ENCODE results near the gene KCND2.
"Not testable (repeated sequence)": the region's sequence is repeated elsewhere in the genome, so short reads cannot be mapped to it uniquely, and the experiment has no call there.

Gene KCND2

DNA sequence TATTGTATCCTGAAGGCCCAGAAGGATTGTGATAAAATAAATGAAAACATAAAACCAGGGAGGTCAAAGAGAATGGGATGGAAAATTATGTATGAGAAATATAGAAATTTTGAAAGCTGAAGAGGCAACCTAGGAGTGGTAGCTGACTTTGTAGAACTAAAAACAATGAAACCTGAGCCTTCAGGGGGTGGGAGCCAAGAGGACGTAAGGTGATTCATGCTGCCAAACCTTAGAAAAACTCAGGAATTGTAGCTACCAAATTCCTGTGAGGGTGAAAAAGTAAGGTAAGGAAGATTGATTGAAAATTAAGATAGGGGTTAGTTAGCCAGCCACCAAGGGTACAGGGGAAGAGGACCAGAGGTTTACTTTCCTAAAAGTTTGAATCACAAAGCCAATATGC is 213.2 kb downstream of the KCND2 start:
- no peak for DNase-seq (ENCODE audit: low read depth in 2 of 2)

DNA sequence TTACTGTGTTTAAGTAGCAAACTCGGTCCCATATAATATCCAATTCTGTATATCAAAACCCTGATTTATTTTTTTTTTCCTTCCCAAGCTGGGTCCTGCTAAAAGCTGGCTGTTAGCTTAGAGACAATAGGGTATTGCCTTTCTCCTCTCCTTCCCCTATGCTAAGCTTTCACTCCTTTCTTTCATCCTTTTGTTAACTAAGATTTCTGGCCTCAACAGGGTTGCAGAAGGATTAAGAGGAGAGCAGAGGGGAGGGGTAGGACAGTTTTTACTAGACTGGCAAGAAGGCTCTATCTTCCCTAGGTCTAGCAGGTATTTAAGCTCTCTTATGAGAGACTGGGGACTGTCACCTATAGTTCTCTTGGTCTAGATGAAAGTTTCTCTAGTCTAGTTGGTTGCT is 229.2 kb downstream of the KCND2 start:
- DNase-seq (ENCODE audit: low read depth in 2 of 2), result no peak

DNA sequence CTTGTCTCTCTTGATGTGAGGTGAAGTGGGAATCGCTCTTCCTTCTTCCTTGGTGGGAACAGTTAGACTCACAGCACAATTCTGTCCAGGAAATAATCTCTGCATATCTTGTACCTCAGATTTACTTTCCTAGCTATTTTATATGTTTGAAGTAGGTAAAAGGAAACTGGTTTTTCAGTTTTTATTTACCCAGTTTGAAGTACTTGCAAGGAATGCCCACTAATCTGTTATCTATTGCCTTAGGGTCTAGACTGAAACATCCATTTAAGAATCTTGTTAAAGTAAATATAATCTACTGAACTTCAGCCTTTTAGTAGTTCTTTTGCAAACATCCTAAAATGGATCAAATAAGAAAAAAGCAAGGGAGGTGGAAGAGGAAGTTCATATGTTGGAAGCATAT is 229.8 kb downstream of the KCND2 start:
- no peak for DNase-seq (ENCODE audit: low read depth in 2 of 2)

DNA sequence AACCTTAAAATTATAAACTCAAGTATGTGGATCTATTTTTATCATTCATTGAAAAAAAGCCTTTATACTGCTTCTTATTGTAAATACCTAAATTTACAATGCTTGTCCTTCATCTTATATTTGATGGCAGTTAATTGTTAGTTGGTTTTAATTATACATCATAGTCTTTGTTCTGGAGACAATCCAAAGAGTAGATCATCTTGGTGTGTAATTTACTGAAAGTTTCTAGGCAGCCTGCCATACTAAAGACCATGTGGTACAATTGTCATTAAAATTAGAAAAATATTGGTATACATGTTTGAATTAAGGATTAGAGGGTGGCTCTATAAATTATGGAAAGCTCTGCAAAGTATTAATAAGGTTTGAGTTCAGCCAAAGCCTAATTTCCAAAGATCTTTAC is 231.4 kb downstream of the KCND2 start:
- no peak for DNase-seq (ENCODE audit: low read depth in 2 of 2)

DNA sequence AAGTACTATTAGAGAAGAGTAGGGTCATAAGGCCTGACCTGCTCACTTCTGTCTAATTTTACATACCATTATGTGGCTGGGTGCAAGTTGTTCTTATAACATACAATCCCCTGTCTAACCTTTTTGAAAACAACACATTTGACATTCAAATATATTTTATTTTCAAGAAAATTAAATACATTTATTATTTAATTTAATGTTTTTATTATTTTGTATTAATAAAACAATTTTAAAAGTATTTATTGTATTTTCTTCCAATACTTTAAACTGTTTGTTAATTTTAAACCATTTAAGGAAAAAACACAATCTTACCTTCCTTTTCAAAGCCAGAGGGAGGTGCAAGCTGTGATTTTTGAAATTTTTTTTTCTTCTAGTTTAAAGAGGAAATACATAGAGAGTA is 232.8 kb downstream of the KCND2 start:
- DNase-seq (ENCODE audit: low read depth in 2 of 2), result no peak

DNA sequence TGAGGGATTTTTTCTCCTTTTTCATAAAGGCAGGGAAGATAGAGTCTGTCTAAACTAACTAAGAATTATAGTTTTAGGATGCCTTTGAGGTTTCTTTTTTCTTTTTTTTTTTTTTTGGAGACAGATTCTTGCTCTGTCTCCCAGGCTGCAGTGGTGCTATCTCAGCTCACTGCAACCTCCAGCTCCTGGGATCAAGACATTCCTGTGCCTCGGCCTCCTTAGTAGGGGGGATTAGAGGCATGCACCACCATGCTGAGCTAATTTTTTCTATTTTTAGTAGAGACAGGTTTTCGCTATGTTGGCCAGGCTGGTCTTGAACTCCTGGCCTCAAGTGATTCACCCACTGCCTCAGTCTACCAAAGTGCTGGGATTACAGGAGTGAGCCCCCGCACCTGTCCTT is 239.7 kb downstream of the KCND2 start:
- no peak for DNase-seq (ENCODE audit: low read depth in 2 of 2)

DNA sequence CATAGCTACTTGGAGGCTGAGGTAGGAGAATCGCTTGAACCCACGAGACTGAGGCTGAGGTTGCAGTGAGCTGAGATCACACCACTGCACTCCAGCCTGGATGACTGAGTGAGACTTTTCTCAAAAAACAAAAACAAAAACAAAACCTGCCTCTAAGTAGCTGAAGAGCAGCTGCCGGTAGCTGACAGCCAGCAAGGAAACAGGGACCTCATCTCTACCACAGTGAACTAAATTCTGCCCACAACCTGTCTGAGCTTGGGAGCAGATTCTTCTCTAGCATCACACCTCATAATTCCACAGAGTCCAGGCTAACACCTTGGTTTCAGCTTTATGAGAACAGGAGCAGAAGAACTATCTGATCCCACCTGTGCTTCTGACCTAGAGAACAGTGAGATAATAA is 246.2 kb downstream of the KCND2 start:
- DNase-seq (ENCODE audit: low read depth in 2 of 2), result no peak

DNA sequence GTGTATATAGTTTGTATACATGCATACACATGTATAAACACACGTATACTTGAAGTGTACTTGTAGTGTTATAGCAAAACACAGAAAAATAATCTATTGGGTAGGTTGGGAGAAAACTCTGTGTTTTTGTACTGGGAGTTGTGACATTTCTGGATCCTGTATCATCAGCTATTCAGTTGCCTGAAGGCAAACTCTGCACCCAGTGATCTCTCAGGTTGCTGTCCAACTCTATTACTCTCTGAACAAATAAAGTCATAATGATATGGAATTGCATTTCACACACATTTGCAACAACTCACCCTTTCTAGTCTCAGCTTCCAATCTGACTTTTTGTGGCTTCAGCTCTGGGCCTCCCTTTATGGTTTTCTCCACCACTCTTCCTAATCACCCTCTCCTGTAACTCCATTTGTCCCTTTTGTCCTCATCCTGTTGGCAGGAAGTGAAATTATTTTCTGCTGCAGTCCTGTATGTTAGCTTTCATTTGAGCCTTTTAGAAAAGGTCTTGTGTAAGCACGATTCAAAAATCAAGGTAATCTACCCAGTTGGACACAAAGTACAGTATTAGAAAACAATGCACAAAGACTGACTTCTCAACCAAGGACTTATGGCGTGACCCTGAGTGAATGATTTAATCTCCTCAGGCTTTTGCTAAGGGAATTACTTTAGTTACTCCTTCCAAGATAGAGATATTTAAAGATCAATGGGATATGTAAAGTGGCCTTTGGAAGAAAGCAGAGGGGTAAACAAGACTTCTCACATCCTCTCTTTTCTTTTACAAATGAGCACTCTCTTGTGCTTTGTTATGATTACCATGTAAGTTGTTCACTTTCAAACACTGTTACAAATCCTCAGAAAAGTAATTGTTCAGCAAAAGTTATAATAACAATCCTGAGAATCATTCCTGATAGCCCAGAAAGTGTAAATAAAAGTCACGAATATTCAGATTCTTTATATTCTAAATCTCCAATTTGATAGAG is 249.1 kb downstream of the KCND2 start:
- no peak for DNase-seq (ENCODE audit: low read depth in 2 of 2)

DNA sequence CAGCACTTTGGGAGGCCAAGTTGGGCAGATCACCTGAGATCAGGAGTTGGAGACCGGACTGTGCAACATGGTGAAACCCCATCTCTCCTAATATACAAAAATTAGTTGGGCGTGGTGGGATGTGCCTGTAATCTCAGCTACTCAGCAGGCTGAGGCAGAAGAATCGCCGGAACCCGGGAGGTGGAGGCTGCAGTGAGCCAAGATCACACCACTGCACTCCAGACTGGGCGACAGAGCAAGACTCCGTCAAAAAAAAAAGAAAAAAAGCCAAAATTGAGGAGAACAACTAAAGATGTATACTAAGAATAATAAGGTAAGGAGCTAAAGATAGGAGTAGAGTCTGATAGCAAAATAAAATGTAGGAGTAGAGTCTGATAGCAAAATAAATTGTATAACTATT is 251.0 kb downstream of the KCND2 start:
- no peak for DNase-seq (ENCODE audit: low read depth in 2 of 2)

DNA sequence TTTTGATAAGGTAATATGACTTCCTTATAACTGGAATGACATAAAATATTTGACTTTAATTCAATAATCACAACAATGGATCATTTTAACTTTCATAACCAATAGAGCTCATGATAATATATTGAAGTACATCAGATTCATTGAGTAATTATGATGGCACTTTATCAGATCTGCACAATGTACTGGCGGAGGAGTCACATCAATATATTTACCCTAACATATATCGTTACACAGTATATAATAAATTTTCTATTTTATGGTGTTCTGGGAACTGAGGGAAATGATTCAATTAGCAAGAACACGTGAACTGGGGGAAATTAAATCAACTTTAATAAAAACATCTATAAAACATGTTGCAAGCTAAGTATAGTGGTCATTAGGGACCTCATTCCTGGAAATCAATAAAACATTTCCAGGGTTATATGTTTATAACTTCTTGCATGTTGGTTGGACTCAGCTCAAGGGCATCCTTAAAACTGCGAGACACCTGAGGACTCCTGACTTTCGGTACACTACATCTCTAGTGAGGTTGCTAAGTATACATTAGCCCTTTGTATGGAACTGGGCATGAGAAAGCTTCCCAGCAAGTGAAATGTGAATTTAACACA is 254.0 kb downstream of the KCND2 start:
- no peak for DNase-seq (ENCODE audit: low read depth in 2 of 2)

DNA sequence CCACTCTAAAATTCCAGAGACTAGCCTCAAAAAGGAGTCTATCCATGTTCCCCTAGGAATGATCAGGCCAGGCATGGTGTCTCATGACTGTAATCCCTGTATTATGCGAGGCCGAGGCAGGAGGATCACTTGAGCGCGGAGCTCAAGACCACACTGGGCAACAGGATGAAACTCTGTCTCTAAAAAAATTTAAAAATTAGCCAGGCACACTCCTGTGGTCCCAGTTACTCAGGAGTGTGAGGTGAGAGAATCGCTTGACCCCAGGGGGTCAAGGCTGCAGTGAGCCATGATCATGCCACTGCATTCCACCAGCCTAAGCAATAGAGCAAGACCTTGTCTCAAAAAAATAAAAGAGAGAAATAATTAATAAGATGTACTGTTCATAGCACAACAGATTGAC is 256.8 kb downstream of the KCND2 start:
- DNase-seq (ENCODE audit: low read depth in 2 of 2), result no peak

DNA sequence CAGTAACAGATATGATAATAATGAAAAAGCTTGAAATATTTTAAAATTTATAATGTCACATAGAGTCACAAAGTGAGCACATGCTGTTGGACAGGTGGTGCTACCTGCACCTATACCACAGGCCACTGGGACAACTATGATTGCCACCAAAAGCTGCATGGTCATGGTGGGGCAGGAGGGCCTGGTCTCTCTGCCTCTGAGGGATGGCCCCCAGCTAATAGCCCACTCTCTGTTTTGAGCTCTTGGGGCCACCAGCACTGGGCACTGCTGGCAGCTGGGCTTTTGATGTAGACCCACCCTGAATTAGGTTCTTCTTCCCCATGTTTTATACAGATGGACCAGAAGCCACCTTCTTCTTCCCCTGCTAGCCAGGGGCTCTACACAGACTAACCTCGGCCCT is 265.4 kb downstream of the KCND2 start:
- no peak for DNase-seq (ENCODE audit: low read depth in 2 of 2)

DNA sequence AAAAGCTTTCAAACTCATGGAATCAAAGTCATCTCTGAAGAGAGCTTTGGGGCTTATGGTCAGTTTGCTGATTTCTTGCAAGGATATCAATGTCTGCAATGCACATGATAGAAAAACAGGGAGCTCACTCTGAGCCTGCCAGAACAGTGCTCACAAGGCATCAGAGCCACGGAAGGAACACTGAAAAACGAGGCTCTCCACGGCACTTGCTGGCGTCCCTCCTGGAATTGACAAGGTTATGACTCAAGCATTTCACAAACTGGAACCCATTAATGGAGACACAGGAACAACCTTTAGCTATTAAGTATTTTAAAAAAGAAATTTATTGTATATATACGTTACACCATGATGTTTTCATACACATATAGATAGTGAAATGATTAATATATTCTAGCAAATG is 266.3 kb downstream of the KCND2 start:
- no peak for DNase-seq (ENCODE audit: low read depth in 2 of 2)

DNA sequence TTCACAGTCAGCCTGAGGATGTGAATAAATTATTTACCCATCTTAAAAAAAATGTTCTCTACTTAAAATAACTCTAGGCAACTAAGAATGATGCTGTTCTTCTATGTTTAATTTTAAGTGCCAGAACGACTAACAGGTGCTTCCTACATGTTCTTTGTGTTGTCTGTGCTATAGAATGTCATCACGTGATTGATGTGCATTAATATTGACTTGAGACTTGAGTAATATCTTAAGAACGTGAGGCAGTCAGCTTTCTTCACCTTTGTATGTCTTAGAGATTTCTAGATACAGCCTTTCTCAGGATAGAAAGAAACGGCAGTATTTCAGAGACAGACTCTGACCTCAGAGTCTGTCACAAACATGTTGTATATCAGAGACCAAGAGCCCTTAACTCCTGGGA is 274.6 kb downstream of the KCND2 start:
- no peak for DNase-seq (ENCODE audit: low read depth in 2 of 2)

DNA sequence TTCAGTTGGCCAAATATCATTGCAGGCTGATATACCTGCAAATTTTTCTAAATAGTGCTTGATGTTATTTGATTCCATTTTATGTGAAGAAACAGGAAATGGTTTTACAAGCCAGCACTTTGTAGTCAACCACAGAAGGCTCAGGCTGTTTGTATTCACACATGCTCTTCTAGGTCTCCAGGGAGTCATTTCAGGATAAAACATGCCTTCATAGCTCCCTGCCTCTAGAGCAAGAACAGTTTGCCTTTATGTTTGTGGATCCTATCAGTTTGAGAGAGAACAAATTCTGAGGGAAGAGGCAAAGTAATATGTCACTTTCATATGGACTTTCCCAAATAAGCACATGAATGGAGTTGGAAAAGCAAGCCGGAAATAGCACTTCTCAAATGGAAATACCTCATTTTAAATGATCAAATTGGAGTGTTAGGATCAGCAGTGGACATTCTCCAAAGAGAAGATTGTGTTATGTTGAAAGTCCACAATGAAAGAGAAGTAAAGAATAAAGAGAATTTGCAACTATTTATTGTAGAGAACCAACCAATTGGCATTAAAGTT is 277.6 kb downstream of the KCND2 start:
- DNase-seq (ENCODE audit: low read depth in 2 of 2), result no peak

DNA sequence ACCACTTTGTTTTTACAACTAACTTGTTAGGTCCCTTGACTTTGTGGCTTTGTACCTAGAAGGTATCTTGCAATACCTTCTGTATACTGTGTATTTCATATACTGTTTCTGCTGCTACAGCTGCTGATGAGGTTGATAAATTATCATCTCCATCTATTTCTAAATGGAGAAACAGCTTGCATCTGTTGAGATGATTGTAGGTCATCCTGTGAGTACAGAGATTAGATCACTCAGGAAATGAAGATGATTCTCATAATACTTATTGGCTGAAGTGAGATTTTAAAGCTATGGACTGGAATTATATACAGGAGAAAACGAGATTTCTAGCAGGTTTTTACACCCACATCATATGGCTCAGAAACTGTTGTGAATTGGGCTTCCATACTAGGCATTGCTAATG is 280.5 kb downstream of the KCND2 start:
- no peak for DNase-seq (ENCODE audit: low read depth in 2 of 2)

DNA sequence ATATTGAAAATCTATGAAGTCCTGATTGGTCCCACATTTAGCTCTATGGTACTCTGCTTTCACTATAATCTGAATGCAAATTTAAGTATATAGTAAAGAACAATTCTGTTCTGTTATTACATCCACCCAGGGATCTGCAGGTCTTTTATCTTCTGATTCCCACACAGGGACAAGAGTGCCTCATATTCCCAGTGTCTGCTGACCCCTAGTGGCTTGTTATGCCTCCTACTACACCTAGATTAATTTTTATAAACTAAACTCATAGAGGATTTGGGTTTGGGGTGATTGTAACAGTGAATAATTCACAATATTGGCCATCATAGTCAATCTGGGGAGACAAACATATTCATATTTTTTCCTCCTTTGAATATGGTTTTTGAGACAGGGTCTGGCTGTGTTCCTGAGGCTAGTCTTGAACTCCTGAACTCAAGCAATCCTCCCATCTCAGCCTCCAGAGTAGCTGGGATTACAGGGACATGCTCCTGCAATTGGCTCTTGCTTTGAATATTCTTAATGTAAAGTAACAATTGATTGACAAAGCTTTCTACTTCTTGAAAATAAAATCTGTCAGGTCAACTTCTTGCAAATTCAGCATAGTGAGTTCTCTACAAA is 282.1 kb downstream of the KCND2 start:
- no peak for DNase-seq (ENCODE audit: low read depth in 2 of 2)

DNA sequence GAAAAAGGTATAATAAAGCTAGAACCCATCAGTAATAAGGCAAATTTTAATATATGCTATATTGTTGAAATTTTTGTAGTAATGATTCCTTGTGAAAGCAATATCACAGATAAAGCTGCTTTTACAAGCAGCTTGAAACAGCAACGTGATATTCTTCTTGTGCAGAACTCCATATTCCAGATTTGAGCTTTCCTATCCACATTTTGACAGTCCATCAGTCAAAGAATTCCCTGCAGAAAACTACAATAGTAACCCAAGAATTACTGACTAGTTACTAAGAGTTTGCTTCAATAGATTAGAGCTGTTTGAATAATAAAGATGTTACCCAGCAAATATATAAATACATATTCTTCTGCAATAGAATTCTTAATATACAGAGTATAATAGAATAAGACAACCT is 291.2 kb downstream of the KCND2 start:
- no peak for DNase-seq (ENCODE audit: low read depth in 2 of 2)

DNA sequence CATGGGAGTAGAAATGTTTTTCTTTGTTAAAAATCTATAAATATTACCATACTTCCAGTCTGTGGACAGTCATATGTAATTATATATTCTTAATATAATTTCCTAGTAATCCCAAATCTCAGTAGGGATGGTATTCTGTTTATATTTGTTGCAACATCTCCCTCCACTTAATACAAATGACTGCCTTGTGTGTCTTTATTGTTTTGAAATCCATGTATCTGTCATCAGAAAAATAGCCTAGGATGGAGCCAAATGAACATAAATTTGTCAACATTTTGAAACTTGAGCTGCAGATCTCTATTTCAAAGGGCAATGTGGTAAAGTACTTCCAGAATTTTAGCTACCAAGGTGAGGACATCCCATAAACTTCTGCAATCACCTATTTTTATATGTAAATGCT is 294.2 kb downstream of the KCND2 start:
- no peak for DNase-seq (ENCODE audit: low read depth in 2 of 2)

DNA sequence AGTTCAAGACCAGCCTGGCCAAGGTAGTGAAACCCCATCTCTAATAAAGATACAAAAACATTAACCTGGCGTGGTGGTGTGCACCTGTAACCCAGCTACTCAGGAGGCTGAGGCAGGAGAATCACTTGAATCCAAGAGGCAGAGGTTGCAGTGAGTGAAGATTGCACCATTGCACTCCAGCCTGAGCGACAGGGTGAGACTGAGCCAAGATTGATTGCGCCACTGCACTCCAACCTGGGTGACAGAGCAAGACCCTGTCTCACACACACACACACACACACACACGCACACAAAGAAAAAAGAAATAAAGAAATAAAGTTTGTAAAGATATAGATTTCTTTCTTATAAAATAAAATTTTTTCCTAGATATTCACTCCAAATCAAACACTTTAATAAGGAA is 305.7 kb downstream of the KCND2 start:
- DNase-seq (ENCODE audit: low read depth in 2 of 2), result not testable (repeated sequence)

DNA sequence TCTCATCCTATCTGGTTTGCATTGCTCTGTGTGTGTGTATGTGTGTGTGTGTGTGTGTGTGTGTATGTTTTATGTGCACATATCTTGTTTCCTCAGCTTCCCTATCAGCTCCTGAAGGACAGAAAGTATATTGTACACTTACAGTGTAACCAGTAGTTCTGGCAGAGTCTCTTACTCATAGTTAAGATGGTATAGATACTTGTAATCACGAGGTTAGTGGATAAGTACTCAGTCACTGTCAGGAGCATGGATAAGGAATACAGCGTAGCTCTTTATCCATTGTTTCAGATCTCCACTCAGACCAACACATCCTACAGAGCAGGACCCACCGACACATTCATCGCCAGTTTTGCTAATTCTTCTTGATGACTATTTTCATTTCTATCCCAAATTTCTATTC is 309.9 kb downstream of the KCND2 start:
- no peak for DNase-seq (ENCODE audit: low read depth in 2 of 2)

DNA sequence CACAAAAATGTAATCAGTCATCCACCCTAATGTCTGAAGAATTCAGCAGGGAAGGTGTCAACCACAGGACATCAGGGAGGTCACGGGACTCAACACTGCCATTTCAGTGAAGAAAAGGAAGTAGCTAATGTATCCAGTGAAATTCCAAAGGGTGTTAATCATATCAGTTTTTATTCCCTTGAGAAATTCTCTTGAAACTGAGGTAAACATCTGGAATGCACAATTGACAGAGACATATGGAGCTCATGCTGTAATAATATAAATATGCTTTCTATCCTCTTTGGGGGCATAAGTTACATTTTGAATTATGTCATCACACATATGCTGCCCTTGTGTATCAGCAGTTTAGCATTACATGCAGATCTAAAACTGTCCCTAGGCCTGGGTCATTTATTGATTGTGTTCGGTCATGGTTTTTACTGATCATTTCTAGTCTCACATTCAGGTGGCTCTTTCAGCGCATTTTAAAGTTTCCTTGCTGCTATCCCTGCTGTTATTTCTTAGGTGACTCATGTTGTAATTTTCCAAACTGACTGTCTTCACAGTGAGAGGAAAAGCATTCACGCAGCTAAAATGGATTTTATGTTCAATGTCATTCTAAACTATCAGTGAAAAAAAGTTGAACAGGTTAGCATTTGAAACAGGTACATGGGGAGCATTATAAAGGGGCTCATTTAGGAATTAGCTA is 311.1 kb downstream of the KCND2 start:
- no peak for DNase-seq (ENCODE audit: low read depth in 2 of 2)

All from stimulated activated CD4-positive, alpha-beta T cell treated with anti-CD3 and anti-CD28 coated beads, Interleukin-1b, Interleukin-23, amount 100 ng/mL, for 4 hours (primary cell).